PC-9 (cell line): ENCODE results near the gene UBL4A. TPM values are rescaled to one million over a fixed set of nuclear protein-coding genes. Genes with fewer than 3 reads are reported as not detected.

Experiments used
- BruUV-seq: library from RNA; stranded (reverse); fragments of 400-500 nt; replicated peaks from 2 replicates; lab custom pipeline; 2021; lab: Mats Ljungman, UMichigan
- CTCF ChIA-PET: fragments of 300-600 bp; sonication (Branson Sonifier 250); formaldehyde crosslinking; loops from one replicate; lab custom pipeline; 2022; ENCODE audit warnings: antibody characterized with exemption; lab: Charles Lee
- POLR2A ChIA-PET: fragments of 300-600 bp; sonication (Branson Sonifier 250); formaldehyde crosslinking; loops from one replicate; lab custom pipeline; 2022; ENCODE audit warnings: antibody characterized with exemption; ENCODE audit not compliant: unreplicated experiment; lab: Charles Lee
- DNase-seq, 2 experiments: peaks; one replicate each; pipeline versions ENCODE4 v3.0.0 to v3.0.0-alpha.2; 2015 to 2022; ENCODE audit warnings: mixed read lengths in 1 of 2
- H2AFZ ChIP-seq: fragments of 200-600 bp; sonication (generic); 2 replicates; pipeline ENCODE4 v1.8.1; 2017; ENCODE audit warnings: antibody characterized with exemption
- H3F3A ChIP-seq: fragments of 200-600 bp; sonication (generic); 2 replicates; pipeline ENCODE4 v1.8.1; 2017; ENCODE audit warnings: antibody characterized with exemption, mild to moderate bottlenecking, low read depth; ENCODE audit not compliant: insufficient read depth
- H3K27ac ChIP-seq: fragments of 200-600 bp; sonication (generic); 2 replicates; pipeline ENCODE4 v1.6.1; 2016; ENCODE audit warnings: mixed run types
- H3K27me3 ChIP-seq: fragments of 200-600 bp; sonication (generic); 2 replicates; pipeline ENCODE4 v1.6.1; 2016; ENCODE audit warnings: low read depth, mixed run types; ENCODE audit not compliant: insufficient read depth
- H3K36me3 ChIP-seq: fragments of 200-600 bp; sonication (generic); 2 replicates; pipeline ENCODE4 v1.6.1; 2016; ENCODE audit warnings: low read depth, mixed run types
- H3K4me1 ChIP-seq: fragments of 200-600 bp; sonication (generic); replicated peaks from 2 replicates; pipeline ENCODE4 v1.6.1; 2016; ENCODE audit warnings: mixed run types; ENCODE audit not compliant: insufficient read depth
- H3K4me2 ChIP-seq: fragments of 200-600 bp; sonication (generic); 2 replicates; pipeline ENCODE4 v1.6.1; 2017; ENCODE audit warnings: mixed run types
- H3K4me3 ChIP-seq: fragments of 200-600 bp; sonication (generic); 2 replicates; pipeline ENCODE4 v1.6.1; 2016; ENCODE audit warnings: mixed run types
- H3K79me2 ChIP-seq: fragments of 200-600 bp; sonication (generic); 2 replicates; pipeline ENCODE4 v1.6.1; 2017; ENCODE audit warnings: low read depth, mixed run types
- H3K9me2 ChIP-seq: fragments of 200-600 bp; sonication (generic); 2 replicates; pipeline ENCODE4 v1.8.1; 2017; ENCODE audit warnings: mild to moderate bottlenecking; ENCODE audit not compliant: insufficient read depth
- H3K9me3 ChIP-seq: fragments of 200-600 bp; sonication (generic); 2 replicates; pipeline ENCODE4 v1.8.1; 2016; ENCODE audit warnings: low read depth; ENCODE audit not compliant: insufficient read depth
- H4K20me1 ChIP-seq: fragments of 200-600 bp; sonication (generic); 2 replicates; pipeline ENCODE4 v1.8.1; 2017; ENCODE audit not compliant: insufficient read depth
- CTCF ChIP-seq: fragments of 200-600 bp; sonication (generic); conservative IDR thresholded peaks from 2 replicates; pipeline ENCODE4 v1.6.1; 2017; ENCODE audit warnings: mixed run types, antibody characterized with exemption, mild to moderate bottlenecking, moderate library complexity
- EZH2 ChIP-seq: fragments of 200-600 bp; sonication (generic); IDR thresholded peaks from 2 replicates; pipeline ENCODE4 v1.8.0; 2017; ENCODE audit warnings: antibody characterized with exemption, low read depth
- intact Hi-C: fragments of 100-400 bp; cut with micrococcal nuclease; formaldehyde crosslinking; loops from one replicate; pipeline ENCODE4 v1.10.0; 2022; ENCODE audit not compliant: unreplicated experiment
- total RNA-seq: library from RNA; stranded (reverse); gene quantifications from 2 replicates; pipeline ENCODE4 v1.2.3, GENCODE V29; 2021

Gene UBL4A
- total RNA-seq, 1 experiment from 2014 or later, result 80.7 TPM

- Histone ChIP-seq H3K4me2 (peak overlapping the region; percentile 69), H3K27me3 (no peaks in the 10 kb centered on the region), H3K79me2 (peaks cover 15% of the 10 kb centered on the region), H3K27ac (no peak overlapping the region), H3K9me3 (no peaks in the 10 kb centered on the region), H3K4me3 (peak overlapping the region; percentile 43; the same call in 1 of the 2 replicates), H3K9me2 (no peaks in the 10 kb centered on the region), H3K4me1 (no peaks in the 10 kb centered on the region), H3F3A (peaks cover 13% of the 10 kb centered on the region; the same call in 1 of the 2 replicates), H2AFZ (no peak overlapping the region), H3K36me3 (no peaks in the 10 kb centered on the region), H4K20me1 (no peaks in the 10 kb centered on the region)
- CTCF ChIA-PET, result no interaction called here
- BruUV-seq, result no TSS peak
- no peak for TF ChIP-seq EZH2
- no peak for TF ChIP-seq CTCF
- POLR2A ChIA-PET, result no interaction called here
- intact Hi-C loops, result loop anchor here (5.0 kb wide), 1 partner anchor 46 kb away; the partner anchor contains the start of gene RPL10
- DNase-seq, result no peak
These were observed 42.9 kb downstream of the UBL4A start for GRCh38 chrX:154443479-154443910.

GRCh38 chrX:154441984-154442707 is 44.3 kb downstream of the UBL4A start:
- Histone ChIP-seq H4K20me1 (no peaks in the 10 kb centered on the region), H3K36me3 (no peaks in the 10 kb centered on the region), H3K9me2 (no peaks in the 10 kb centered on the region), H3K27ac (no peak overlapping the region), H3K4me2 (no peak overlapping the region), H3K4me1 (peaks cover 7% of the 10 kb centered on the region; the same call in 1 of the 2 replicates), H3K27me3 (no peaks in the 10 kb centered on the region), H3K9me3 (no peaks in the 10 kb centered on the region), H3K4me3 (no peak overlapping the region), H3K79me2 (peaks cover 25% of the 10 kb centered on the region), H2AFZ (no peak overlapping the region), H3F3A (peaks cover 13% of the 10 kb centered on the region; the same call in 1 of the 2 replicates)
- POLR2A ChIA-PET, result interaction anchor here (0.6 to 0.7 kb wide), 4 partner anchors 10 to 310 kb away, joined by 3 to 8 read pairs (median 4); partner anchors contain the start of gene PLXNA3
- BruUV-seq, result TSS peak; percentile 8
- CTCF ChIA-PET, result interaction anchor here (1.0 kb wide), 1 partner anchor 69 kb away, joined by 5 read pairs; no protein-coding TSS in a partner anchor
- intact Hi-C loops, result loop anchor here (5.0 kb wide), 1 partner anchor 45 kb away; the partner anchor contains the start of gene RPL10
- DNase-seq, result peak; percentile 62 to 74
- TF ChIP-seq CTCF (no peak), EZH2 (no peak)

- H3K79me2 ChIP-seq, result peaks cover 25% of the 10 kb centered on the region
- CTCF ChIA-PET, result interaction anchor here (1.0 kb wide), 1 partner anchor 69 kb away, joined by 5 read pairs; no protein-coding TSS in a partner anchor
- H3K27ac ChIP-seq, result no peak overlapping the region
- H3K4me1 ChIP-seq, result peaks cover 7% of the 10 kb centered on the region; the same call in 1 of the 2 replicates
- H4K20me1 ChIP-seq, result no peaks in the 10 kb centered on the region
- intact Hi-C loops, result loop anchor here (5.0 kb wide), 1 partner anchor 44 kb away; the partner anchor contains the start of gene RPL10
- H3K4me3 ChIP-seq, result no peak overlapping the region
- H3K4me2 ChIP-seq, result no peak overlapping the region
- DNase-seq, result no peak
- H3K9me2 ChIP-seq, result no peaks in the 10 kb centered on the region
- POLR2A ChIA-PET, result interaction anchor here (0.6 kb wide), 1 partner anchor 11 kb away, joined by 8 read pairs; no protein-coding TSS in a partner anchor
- peaks cover 13% of the 10 kb centered on the region; the same call in 1 of the 2 replicates for H3F3A ChIP-seq
- H2AFZ ChIP-seq, result no peak overlapping the region
- no TSS peak for BruUV-seq
- no peaks in the 10 kb centered on the region for H3K36me3 ChIP-seq
- H3K9me3 ChIP-seq, result no peaks in the 10 kb centered on the region
- TF ChIP-seq EZH2 (no peak), CTCF (no peak)
- no peaks in the 10 kb centered on the region for H3K27me3 ChIP-seq
These were observed 44.9 kb downstream of the UBL4A start for GRCh38 chrX:154441564-154441963.
